Measurements from ENCODE around the gene PLS3. TPM values are rescaled to one million over a fixed set of nuclear protein-coding genes. Genes with fewer than 3 reads are reported as not detected.

Gene PLS3
- total RNA-seq, 1 experiment from 2014 or later: 88.2 TPM

- POLR2A ChIA-PET (ENCODE audit: low non-redundant PET): interaction anchor here (0.6 kb wide), 1 partner anchor 63 kb away, joined by 10 read pairs; no protein-coding TSS in a partner anchor
- H3K4me1 ChIP-seq (ENCODE audit: insufficient read depth, low read length, poor library complexity, severe bottlenecking): peaks cover 10% of the 10 kb centered on the region
- intact Hi-C loops (cut with micrococcal nuclease; ENCODE audit: unreplicated experiment): loop anchor here (5.0 to 10.0 kb wide), 3 partner anchors 55 to 230 kb away; no protein-coding TSS in a partner anchor
- no TSS peak for BruUV-seq (replicated peaks)
- H3K27ac ChIP-seq (ENCODE audit: low read depth, low read length, poor library complexity, severe bottlenecking): peak overlapping the region; percentile 82
- DNase-seq (ENCODE audit: low spot score): peak; percentile 40
- TF ChIP-seq EZH2 (IDR thresholded peaks at IDR 0.05; ENCODE audit: borderline replicate concordance, low read depth, low read length, poor library complexity, severe bottlenecking): no peak
- no peak for TF ChIP-seq CTCF (conservative IDR thresholded peaks at IDR 0.05; ENCODE audit: low read depth, low read length)
- H3K9me3 ChIP-seq (ENCODE audit: low read depth, low read length, poor library complexity, severe bottlenecking): no peaks in the 10 kb centered on the region
- peak overlapping the region; percentile 66 for H3K4me3 ChIP-seq (ENCODE audit: low read depth, low read length, poor library complexity, severe bottlenecking)
- H3K27me3 ChIP-seq (replicated peaks; ENCODE audit: insufficient read depth, low read depth, low read length, poor library complexity): peaks cover 65% of the 10 kb centered on the region
- no peaks in the 10 kb centered on the region for H3K36me3 ChIP-seq (ENCODE audit: insufficient read depth, low read length, poor library complexity, severe bottlenecking)
- CTCF ChIA-PET: interaction anchor here (0.6 kb wide), 1 partner anchor 56 kb away, joined by 6 read pairs; no protein-coding TSS in a partner anchor
Observed at GRCh38 chrX:115562480-115562847, 1.5 kb downstream of the PLS3 start.

GRCh38 chrX:115563633-115564162, 2.7 kb downstream of the PLS3 start:
- no peak overlapping the region for H3K4me3 ChIP-seq (ENCODE audit: low read depth, low read length, poor library complexity, severe bottlenecking)

GRCh38 chrX:115564243-115564642, 3.3 kb downstream of the PLS3 start:
- Histone ChIP-seq H3K4me3 (ENCODE audit: low read depth, low read length, poor library complexity, severe bottlenecking) (no peak overlapping the region), H3K9me3 (ENCODE audit: low read depth, low read length, poor library complexity, severe bottlenecking) (no peaks in the 10 kb centered on the region), H3K27me3 (replicated peaks; ENCODE audit: insufficient read depth, low read depth, low read length, poor library complexity) (peaks cover 54% of the 10 kb centered on the region), H3K4me1 (ENCODE audit: insufficient read depth, low read length, poor library complexity, severe bottlenecking) (peaks cover 10% of the 10 kb centered on the region), H3K27ac (ENCODE audit: low read depth, low read length, poor library complexity, severe bottlenecking) (no peak overlapping the region), H3K36me3 (ENCODE audit: insufficient read depth, low read length, poor library complexity, severe bottlenecking) (no peaks in the 10 kb centered on the region)
- BruUV-seq (replicated peaks): no TSS peak
- TF ChIP-seq CTCF (conservative IDR thresholded peaks at IDR 0.05; ENCODE audit: low read depth, low read length) (no peak), EZH2 (IDR thresholded peaks at IDR 0.05; ENCODE audit: borderline replicate concordance, low read depth, low read length, poor library complexity, severe bottlenecking) (no peak)
- ChIA-PET CTCF (no interaction called here), POLR2A (ENCODE audit: low non-redundant PET) (no interaction called here)
- DNase-seq (ENCODE audit: low spot score): no peak
- intact Hi-C loops (cut with micrococcal nuclease; ENCODE audit: unreplicated experiment): loop anchor here (5.0 to 10.0 kb wide), 3 partner anchors 53 to 232 kb away; no protein-coding TSS in a partner anchor

More at GRCh38 chrX:115563633-115564162, 2.7 kb downstream of the PLS3 start:
- BruUV-seq (replicated peaks): no TSS peak
- intact Hi-C loops (cut with micrococcal nuclease; ENCODE audit: unreplicated experiment): loop anchor here (5.0 to 10.0 kb wide), 3 partner anchors 54 to 231 kb away; no protein-coding TSS in a partner anchor
- CTCF ChIA-PET: no interaction called here
- Histone ChIP-seq H3K4me1 (ENCODE audit: insufficient read depth, low read length, poor library complexity, severe bottlenecking) (peaks cover 10% of the 10 kb centered on the region), H3K9me3 (ENCODE audit: low read depth, low read length, poor library complexity, severe bottlenecking) (no peaks in the 10 kb centered on the region), H3K27ac (ENCODE audit: low read depth, low read length, poor library complexity, severe bottlenecking) (no peak overlapping the region), H3K36me3 (ENCODE audit: insufficient read depth, low read length, poor library complexity, severe bottlenecking) (no peaks in the 10 kb centered on the region), H3K27me3 (replicated peaks; ENCODE audit: insufficient read depth, low read depth, low read length, poor library complexity) (peaks cover 57% of the 10 kb centered on the region)
- TF ChIP-seq CTCF (conservative IDR thresholded peaks at IDR 0.05; ENCODE audit: low read depth, low read length) (no peak), EZH2 (IDR thresholded peaks at IDR 0.05; ENCODE audit: borderline replicate concordance, low read depth, low read length, poor library complexity, severe bottlenecking) (no peak)
- POLR2A ChIA-PET (ENCODE audit: low non-redundant PET): no interaction called here
- DNase-seq (ENCODE audit: low spot score): no peak

Measured in A673 (cell line).